Measurements from ENCODE around the gene IRAK2. TPM values are rescaled to one million over a fixed set of nuclear protein-coding genes. Genes with fewer than 3 reads are reported as not detected.
A peak's percentile ranks its signal among the peaks of the same experiment; 100 is the strongest.

The IRAK2 gene
- total and polyA plus RNA-seq, 2 donors (not counting 1 experiment from before 2014, with no cell fraction given), result 1.5 to 6.6 TPM

DNA sequence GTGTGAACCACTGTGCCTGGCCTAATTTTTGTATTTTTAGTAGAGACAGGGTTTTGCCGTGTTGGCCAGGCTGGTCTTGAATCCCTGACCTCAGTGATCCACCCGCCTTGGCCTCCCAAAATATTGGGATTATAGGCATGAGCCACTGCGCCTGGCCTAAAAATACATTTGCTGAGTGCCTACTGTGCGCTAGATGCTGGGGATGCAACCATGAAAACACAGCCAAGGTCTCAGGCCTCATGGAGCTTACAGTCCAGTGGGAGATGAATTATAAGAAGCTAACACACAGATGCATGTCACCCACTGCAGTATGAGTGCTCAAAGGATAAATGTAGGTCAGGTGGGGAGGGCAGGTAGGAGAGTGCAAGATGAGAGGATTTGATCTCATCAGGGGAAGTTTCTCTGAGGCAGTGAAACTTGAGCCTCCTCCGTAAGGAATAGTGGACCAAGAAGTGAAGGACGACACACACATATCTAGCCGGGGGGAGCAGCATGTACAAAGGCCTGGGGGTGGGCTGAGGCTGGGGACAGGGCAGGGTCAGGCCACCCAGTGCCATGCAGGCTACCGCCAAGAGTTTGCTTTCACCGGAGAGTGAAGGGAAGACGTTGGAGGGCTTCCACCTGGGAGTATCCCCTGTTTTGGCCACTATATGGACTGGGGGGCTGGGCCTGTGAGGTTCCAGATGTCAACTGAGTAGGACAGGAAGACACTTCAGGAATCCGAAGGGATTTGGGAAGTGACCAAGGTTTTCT lies 24.3 kb downstream of the IRAK2 start:
- no peak overlapping the region for H2AFZ ChIP-seq (ENCODE audit: low read length)

DNA sequence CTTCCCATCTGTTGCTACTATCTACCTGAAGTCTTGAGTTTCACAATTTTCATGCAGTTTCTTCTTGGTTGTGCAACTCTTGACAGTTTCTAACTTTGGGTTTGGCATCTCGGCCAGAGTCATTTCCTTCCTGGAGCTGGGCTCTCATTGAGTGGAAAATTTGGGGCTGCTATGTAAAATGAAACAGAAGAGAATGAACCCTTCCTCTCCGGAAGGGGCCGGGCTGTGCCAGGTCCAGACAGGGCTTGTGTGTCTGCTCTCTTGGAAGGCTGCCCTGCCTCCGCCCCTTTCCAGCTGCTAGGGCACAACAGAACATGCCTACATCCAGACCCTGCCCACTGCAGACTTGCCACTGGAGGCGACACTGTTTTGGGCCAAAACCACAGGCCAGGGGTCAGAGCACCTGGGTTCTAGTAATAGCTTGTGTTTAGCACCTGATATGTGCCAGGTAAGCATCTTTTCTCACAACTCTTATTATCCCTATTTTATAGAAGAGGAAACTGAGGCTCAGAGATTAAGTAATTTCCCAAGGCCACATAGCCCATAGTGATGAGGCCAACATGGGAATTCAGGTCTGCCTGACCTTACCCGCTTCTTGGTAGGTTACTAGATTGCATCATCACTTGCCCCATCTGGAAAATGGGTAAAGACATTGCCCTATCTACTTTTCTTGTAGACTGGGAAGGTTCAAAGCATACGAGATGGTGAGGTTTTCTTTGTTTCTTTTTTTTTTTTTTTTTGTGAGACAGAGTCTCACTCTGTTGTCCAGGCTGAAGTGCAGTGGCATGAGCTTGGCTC lies 25.0 kb downstream of the IRAK2 start:
- no peak overlapping the region for H3K4me2 ChIP-seq (ENCODE audit: extremely low read depth, insufficient read depth, low read length)
- H3K9ac ChIP-seq (ENCODE audit: insufficient read depth, low read length), result no peak overlapping the region
- H4K20me1 ChIP-seq (ENCODE audit: control insufficient read depth, extremely low read depth, insufficient read depth, low read length), result no peaks in the 10 kb centered on the region

More for the DNA sequence above, 24.3 kb downstream of the IRAK2 start:
- TF ChIP-seq EZH2 (IDR thresholded peaks at IDR 0.05; ENCODE audit: low read length, missing control alignments) (no peak), CTCF (conservative IDR thresholded peaks at IDR 0.05 in 1 of 2, IDR thresholded peaks at IDR 0.05 in 1 of 2; ENCODE audit: low read depth in 1 of 2, low read length in 2 of 2) (no peak)
- no peaks in the 10 kb centered on the region for H3K36me3 ChIP-seq (ENCODE audit: control insufficient read depth, insufficient read depth, low read length)
- peaks cover 17% of the 10 kb centered on the region for H3K4me1 ChIP-seq (ENCODE audit: control insufficient read depth, extremely low read depth, insufficient read depth, low read length)
- H3K27me3 ChIP-seq (ENCODE audit: control insufficient read depth, insufficient read depth, low read length), result no peaks in the 10 kb centered on the region
- no peaks in the 10 kb centered on the region for H4K20me1 ChIP-seq (ENCODE audit: control insufficient read depth, extremely low read depth, insufficient read depth, low read length)
- no peaks in the 10 kb centered on the region for H3K9me3 ChIP-seq (ENCODE audit: control insufficient read depth, insufficient read depth, low read depth, low read length)
- no peaks in the 10 kb centered on the region for H3K79me2 ChIP-seq (ENCODE audit: control insufficient read depth, insufficient read depth, low read length)
- H3K27ac ChIP-seq (ENCODE audit: insufficient read depth, low read length), result peak overlapping the region; percentile 8
- H3K9ac ChIP-seq (ENCODE audit: insufficient read depth, low read length), result no peak overlapping the region
- DNase-seq (ENCODE audit: low read depth in 2 of 2), result no peak
- H3K4me3 ChIP-seq (replicated peaks in 1 of 4; ENCODE audit: control extremely low read depth in 1 of 4, insufficient read depth in 1 of 4, low read depth in 3 of 4, low read length in 4 of 4), result no peak overlapping the region
- H3K4me2 ChIP-seq (ENCODE audit: extremely low read depth, insufficient read depth, low read length), result no peak overlapping the region

More for the DNA sequence above, 25.0 kb downstream of the IRAK2 start:
- H3K27me3 ChIP-seq (ENCODE audit: control insufficient read depth, insufficient read depth, low read length), result no peaks in the 10 kb centered on the region
- no peak overlapping the region for H2AFZ ChIP-seq (ENCODE audit: low read length)
- H3K27ac ChIP-seq (ENCODE audit: insufficient read depth, low read length), result no peak overlapping the region
- H3K9me3 ChIP-seq (ENCODE audit: control insufficient read depth, insufficient read depth, low read depth, low read length), result no peaks in the 10 kb centered on the region
- peak; percentile 43 to 48 for DNase-seq (ENCODE audit: low read depth in 2 of 2)
- H3K79me2 ChIP-seq (ENCODE audit: control insufficient read depth, insufficient read depth, low read length), result no peaks in the 10 kb centered on the region
- H3K4me1 ChIP-seq (ENCODE audit: control insufficient read depth, extremely low read depth, insufficient read depth, low read length), result peaks cover 19% of the 10 kb centered on the region
- H3K36me3 ChIP-seq (ENCODE audit: control insufficient read depth, insufficient read depth, low read length), result no peaks in the 10 kb centered on the region
- no peak overlapping the region for H3K4me3 ChIP-seq (replicated peaks in 1 of 4; ENCODE audit: control extremely low read depth in 1 of 4, insufficient read depth in 1 of 4, low read depth in 3 of 4, low read length in 4 of 4)
- no peak for TF ChIP-seq EZH2 (IDR thresholded peaks at IDR 0.05; ENCODE audit: low read length, missing control alignments)
- TF ChIP-seq CTCF (conservative IDR thresholded peaks at IDR 0.05 in 1 of 2, IDR thresholded peaks at IDR 0.05 in 1 of 2; ENCODE audit: low read depth in 1 of 2, low read length in 2 of 2), result no peak

Data from fibroblast of lung (primary cell).